NCI-H82 treated with DMSO at 0.1 percent for 48 hours (cell line): ENCODE data around the gene ALKBH3.
A peak's percentile ranks its signal among the peaks of the same experiment; 100 is the strongest.

Source experiments
- DNase-seq: peaks from one replicate; lab custom pipeline; 2025; ENCODE audit not compliant: unreplicated experiment; lab: John Stamatoyannopoulos, UW

ALKBH3 gene

GRCh38 chr11:43959321-43959995 lies 78.8 kb downstream of the ALKBH3 start:
- DNase-seq, result no peak

- peak; percentile 55 for DNase-seq
Measured at GRCh38 chr11:43962383-43963278, 82.0 kb downstream of the ALKBH3 start.

GRCh38 chr11:43963279-43963620 lies 82.6 kb downstream of the ALKBH3 start:
- DNase-seq, result no peak

GRCh38 chr11:43967661-43968060 lies 87.0 kb downstream of the ALKBH3 start:
- no peak for DNase-seq

GRCh38 chr11:43968719-43969118 lies 88.1 kb downstream of the ALKBH3 start:
- DNase-seq, result no peak

GRCh38 chr11:43969543-43969942 lies 88.9 kb downstream of the ALKBH3 start:
- DNase-seq, result no peak
